Smooth muscle cell (in vitro differentiated cells): Measurements from ENCODE around the gene HTR6. TPM values are rescaled to one million over a fixed set of nuclear protein-coding genes. Genes with fewer than 3 reads are reported as not detected.

ENCODE experiments used
- DNase-seq: peaks from one replicate; lab custom pipeline; 2025; ENCODE audit not compliant: unreplicated experiment; lab: John Stamatoyannopoulos, UW
- H2AFZ ChIP-seq: fragments of 200-600 bp; sonication (generic); 2 replicates; pipeline ENCODE4 v1.6.0; 2016; ENCODE audit warnings: antibody characterized with exemption, low read depth, mild to moderate bottlenecking
- H3F3A ChIP-seq: fragments of 200-600 bp; sonication (generic); 2 replicates; pipeline ENCODE4 v1.6.0; 2017; ENCODE audit warnings: antibody characterized with exemption, low read depth
- H3K27ac ChIP-seq: fragments of 200-600 bp; sonication (generic); 2 replicates; pipeline ENCODE4 v1.5.1; 2016; ENCODE audit warnings: low read depth, mild to moderate bottlenecking
- H3K27me3 ChIP-seq: fragments of 200-600 bp; sonication (generic); 2 replicates; pipeline ENCODE4 v1.6.1; 2016; ENCODE audit warnings: low read depth, mild to moderate bottlenecking
- H3K36me3 ChIP-seq: fragments of 200-600 bp; sonication (generic); 2 replicates; pipeline ENCODE4 v1.5.1; 2016; ENCODE audit warnings: low read depth
- H3K4me1 ChIP-seq: fragments of 200-600 bp; sonication (generic); 2 replicates; pipeline ENCODE4 v1.5.1; 2016; ENCODE audit warnings: low read depth
- H3K4me2 ChIP-seq: fragments of 200-600 bp; sonication (generic); 2 replicates; pipeline ENCODE4 v1.6.0; 2016; ENCODE audit warnings: mild to moderate bottlenecking
- H3K4me3 ChIP-seq: fragments of 200-600 bp; sonication (generic); 2 replicates; pipeline ENCODE4 v1.5.1; 2016; ENCODE audit warnings: mild to moderate bottlenecking
- H3K79me2 ChIP-seq: fragments of 200-600 bp; sonication (generic); 2 replicates; pipeline ENCODE4 v1.6.0; 2016; ENCODE audit warnings: low read depth, mild to moderate bottlenecking
- H3K9ac ChIP-seq: fragments of 200-600 bp; sonication (generic); 2 replicates; pipeline ENCODE4 v1.6.0; 2016; ENCODE audit warnings: low read depth
- H3K9me3 ChIP-seq: fragments of 200-600 bp; sonication (generic); replicated peaks from 2 replicates; pipeline ENCODE4 v1.5.1; 2016; ENCODE audit warnings: low read depth
- H4K20me1 ChIP-seq: fragments of 200-600 bp; sonication (generic); 2 replicates; pipeline ENCODE4 v1.6.0; 2016; ENCODE audit warnings: low read depth
- CTCF ChIP-seq: fragments of 200-600 bp; sonication (generic); IDR thresholded peaks from 2 replicates; pipeline ENCODE4 v1.5.1; 2017; ENCODE audit warnings: borderline replicate concordance, mild to moderate bottlenecking, antibody characterized with exemption; ENCODE audit not compliant: insufficient read depth, poor library complexity, severe bottlenecking
- WGBS: methylation state at CpG from one replicate; pipeline ENCODE4 v1.1.7; 2016; ENCODE audit warnings: low lambda C conversion rate; 5-methylcytosine and 5-hydroxymethylcytosine counted together
- polyA plus RNA-seq: library from polyadenylated mRNA; unstranded; fragments of >200 nt; fragmentation: Nextera tagmentation; extraction: Ambion mirVana; gene quantifications from 2 replicates; pipeline ENCODE4 v1.2.1, GENCODE V29; 2016
- total RNA-seq: library from RNA; depleted of rRNA; stranded (reverse); fragments of >200 nt; gene quantifications from 2 replicates; pipeline ENCODE4 v1.2.3, GENCODE V29; 2014

HTR6 gene
- total and polyA plus RNA-seq, 2 experiments from 2014 or later: not detected

GRCh38 chr1:19730232-19730631 is 65.6 kb downstream of the HTR6 start:
- H3K36me3 ChIP-seq: no peaks in the 10 kb centered on the region
- H2AFZ ChIP-seq: no peak overlapping the region
- no peaks in the 10 kb centered on the region for H3K79me2 ChIP-seq
- no peak for DNase-seq
- peaks cover 9% of the 10 kb centered on the region for H3K4me1 ChIP-seq
- no peak overlapping the region for H3K27ac ChIP-seq
- TF ChIP-seq CTCF: no peak
- no peak overlapping the region for H3K4me2 ChIP-seq
- no peak overlapping the region for H3K4me3 ChIP-seq
- 94% methylated on average over 3 of the region's 3 CpGs for WGBS
- H3K27me3 ChIP-seq: no peaks in the 10 kb centered on the region
- no peaks in the 10 kb centered on the region for H3K9me3 ChIP-seq
- no peak overlapping the region for H3K9ac ChIP-seq
- H4K20me1 ChIP-seq: no peaks in the 10 kb centered on the region
- no peaks in the 10 kb centered on the region for H3F3A ChIP-seq

Other genes starting within 250 kb of the HTR6 start
- gene CAPZB, start 179.3 kb upstream of the HTR6 start, total RNA-seq: 205 and 209 TPM in 2 replicates
- 405 TPM in 2 replicates for gene CAPZB, start 179.3 kb upstream of the HTR6 start, polyA plus RNA-seq
- gene NBL1, start 20.6 kb upstream of the HTR6 start, total RNA-seq: 9.4 and 12.3 TPM in 2 replicates
- 35.9 and 46.9 TPM in 2 replicates for gene NBL1, start 20.6 kb upstream of the HTR6 start, polyA plus RNA-seq
- 5.4 and 6.9 TPM in 2 replicates for gene TMCO4, start 135.0 kb downstream of the HTR6 start, total RNA-seq
- gene TMCO4, start 135.0 kb downstream of the HTR6 start, polyA plus RNA-seq: 4.3 and 6.8 TPM in 2 replicates
- gene RNF186, start 150.4 kb downstream of the HTR6 start, total RNA-seq: not detected in 2 replicates
- gene RNF186, start 150.4 kb downstream of the HTR6 start, polyA plus RNA-seq: not detected in 2 replicates
- gene OTUD3, start 217.5 kb downstream of the HTR6 start, total RNA-seq: 9.9 and 10.0 TPM in 2 replicates
- 2.3 and 2.6 TPM in 2 replicates for gene OTUD3, start 217.5 kb downstream of the HTR6 start, polyA plus RNA-seq